B cell (primary cell): ENCODE data around the gene ZNF784.

Experiments used
- EZH2 ChIP-seq: IDR thresholded peaks from 2 replicates; pipeline ENCODE4 v1.6.1; 2012; ENCODE audit warnings: borderline replicate concordance, low read depth, mild to moderate bottlenecking, moderate library complexity, low read length; ENCODE audit not compliant: insufficient read depth, poor library complexity, severe bottlenecking
- TF ChIP-seq, protein P1 (sequence below): fragments of 200-600 bp; IDR thresholded peaks from one replicate; pipeline ENCODE4 v1.8.0; 2022; ENCODE audit warnings: antibody characterized with exemption, mild to moderate bottlenecking

DNA sequence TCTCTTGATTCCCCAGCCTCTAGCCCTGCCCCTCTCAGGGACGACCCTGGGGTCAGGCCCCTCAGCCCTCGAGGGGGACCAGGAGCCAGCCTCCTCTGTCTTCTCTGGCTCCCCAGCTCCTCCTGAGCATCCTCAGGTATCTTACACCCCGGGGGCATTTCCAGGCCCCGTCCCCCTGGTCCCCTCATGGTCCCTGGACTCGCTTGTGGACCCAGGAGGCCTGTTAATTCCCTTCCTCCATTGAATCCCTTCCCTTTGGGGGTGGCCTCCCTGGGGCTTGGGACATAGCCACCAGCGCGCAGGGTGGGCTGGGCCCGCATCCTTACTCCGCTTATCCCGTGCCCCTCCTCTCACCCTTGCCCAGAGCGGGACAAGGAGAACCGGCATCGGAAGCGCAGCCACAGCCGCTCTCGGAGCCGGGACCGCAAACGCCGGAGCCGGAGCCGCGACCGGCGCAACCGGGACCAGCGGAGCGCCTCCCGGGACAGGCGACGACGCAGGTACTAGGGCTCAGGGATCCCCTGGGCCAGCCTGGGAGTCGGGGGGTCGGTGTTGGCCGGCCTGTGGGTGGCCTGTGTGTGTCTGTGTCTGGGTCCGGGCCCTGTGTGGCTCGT is 34.6 kb upstream of the ZNF784 start:
- TF ChIP-seq, protein P1, sequence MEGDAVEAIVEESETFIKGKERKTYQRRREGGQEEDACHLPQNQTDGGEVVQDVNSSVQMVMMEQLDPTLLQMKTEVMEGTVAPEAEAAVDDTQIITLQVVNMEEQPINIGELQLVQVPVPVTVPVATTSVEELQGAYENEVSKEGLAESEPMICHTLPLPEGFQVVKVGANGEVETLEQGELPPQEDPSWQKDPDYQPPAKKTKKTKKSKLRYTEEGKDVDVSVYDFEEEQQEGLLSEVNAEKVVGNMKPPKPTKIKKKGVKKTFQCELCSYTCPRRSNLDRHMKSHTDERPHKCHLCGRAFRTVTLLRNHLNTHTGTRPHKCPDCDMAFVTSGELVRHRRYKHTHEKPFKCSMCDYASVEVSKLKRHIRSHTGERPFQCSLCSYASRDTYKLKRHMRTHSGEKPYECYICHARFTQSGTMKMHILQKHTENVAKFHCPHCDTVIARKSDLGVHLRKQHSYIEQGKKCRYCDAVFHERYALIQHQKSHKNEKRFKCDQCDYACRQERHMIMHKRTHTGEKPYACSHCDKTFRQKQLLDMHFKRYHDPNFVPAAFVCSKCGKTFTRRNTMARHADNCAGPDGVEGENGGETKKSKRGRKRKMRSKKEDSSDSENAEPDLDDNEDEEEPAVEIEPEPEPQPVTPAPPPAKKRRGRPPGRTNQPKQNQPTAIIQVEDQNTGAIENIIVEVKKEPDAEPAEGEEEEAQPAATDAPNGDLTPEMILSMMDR = no peak
- no peak for TF ChIP-seq EZH2
